K562 (cell line): ENCODE results near the gene SGTB. TPM values are rescaled to one million over a fixed set of nuclear protein-coding genes. Genes with fewer than 3 reads are reported as not detected.

Experiments used
- ATAC-seq: fragments of 200-7000 bp; cut with Tn5 transposase; 3 replicates; pipeline ENCODE4 v1.9.1; 2020; ENCODE audit warnings: moderate library complexity
- BruUV-seq: library from RNA; stranded (reverse); fragments of 400-500 nt; replicated peaks from 2 replicates; lab custom pipeline; 2021; lab: Mats Ljungman, UMichigan
- CTCF ChIA-PET: fragments of 300-600 bp; formaldehyde crosslinking; extraction: SDS; loops from one replicate; lab custom pipeline; 2021; ENCODE audit warnings: low intra/inter-chr PET ratio; lab: Yijun Ruan, JAX
- POLR2A ChIA-PET: fragments of 300-600, 350-650 bp; sonication (Branson Sonifier 250); formaldehyde crosslinking; extraction: SDS; loops from one replicate; lab custom pipeline; 2021; ENCODE audit warnings: antibody characterized with exemption, inconsistent platforms; lab: Yijun Ruan, JAX
- DNase-seq, 4 experiments: peaks; one replicate each; pipeline versions ENCODE4 v3.0.0 to v3.0.0-alpha.2; 2011 to 2018; ENCODE audit warnings: low spot score in 3 of 4, mixed read lengths in 3 of 4; ENCODE audit errors: extremely low read depth in 1 of 4
- FAIRE-seq: peaks from 2 replicates; lab custom pipeline; 2011; peaks lifted over from hg19 to GRCh38; lab: Jason Lieb, UNC
- H2AFZ ChIP-seq: 2 replicates; pipeline ENCODE4 v1.6.0; 2011; ENCODE audit warnings: low read depth, low read length, control low read depth, inconsistent platforms
- H3K27ac ChIP-seq: fragments of 200-600 bp; 3 replicates; pipeline ENCODE4 v1.8.0; 2011; ENCODE audit warnings: low read depth, mild to moderate bottlenecking, control low read depth, inconsistent platforms, low read length, moderate library complexity, mixed read lengths; ENCODE audit errors: extremely low read depth
- H3K27me3 ChIP-seq, 2 experiments: fragments of 300-600 bp in 1 of 2; 2 replicates in 1 of 2; 3 replicates in 1 of 2; pipeline versions ENCODE4 v1.6.0 to v1.8.0; 2011; ENCODE audit warnings: inconsistent platforms in 2 of 2, low read length in 2 of 2, mild to moderate bottlenecking in 1 of 2, mixed read lengths in 1 of 2, moderate library complexity in 1 of 2; ENCODE audit not compliant: control insufficient read depth in 2 of 2, insufficient read depth in 2 of 2
- H3K36me3 ChIP-seq: fragments of 300-600 bp; 3 replicates; pipeline ENCODE4 v1.8.0; 2011; ENCODE audit warnings: mild to moderate bottlenecking, low read length, inconsistent platforms; ENCODE audit not compliant: control insufficient read depth, insufficient read depth
- H3K4me1 ChIP-seq, 2 experiments: fragments of 200-600 bp in 1 of 2; replicated peaks in 1 of 2; 2 replicates in 1 of 2; 3 replicates in 1 of 2; pipeline versions ENCODE4 v1.5.1 to v1.8.0; 2011; ENCODE audit warnings: inconsistent platforms in 2 of 2, low read length in 2 of 2, mild to moderate bottlenecking in 1 of 2, mixed read lengths in 1 of 2, moderate library complexity in 1 of 2; ENCODE audit not compliant: control insufficient read depth in 2 of 2, insufficient read depth in 2 of 2
- H3K4me2 ChIP-seq: 2 replicates; pipeline ENCODE4 v1.6.1; 2011; ENCODE audit warnings: low read length, control low read depth, inconsistent platforms, mixed read lengths; ENCODE audit not compliant: insufficient read depth
- H3K4me3 ChIP-seq: fragments of 200-600 bp; sonication (generic), shearing (Covaris generic); 2 replicates; pipeline ENCODE4 v1.5.1; 2016; ENCODE audit warnings: control low read depth, inconsistent platforms
- H3K79me2 ChIP-seq: fragments of 200-600 bp; 3 replicates; pipeline ENCODE4 v1.8.0; 2011; ENCODE audit warnings: low read length, inconsistent platforms; ENCODE audit not compliant: control insufficient read depth, insufficient read depth
- H3K9ac ChIP-seq, 2 experiments: 2 replicates each; pipeline versions ENCODE4 v1.6.0 to v1.6.1; 2011; ENCODE audit warnings: low read depth in 2 of 2, low read length in 2 of 2, control low read depth in 1 of 2, inconsistent platforms in 1 of 2, mild to moderate bottlenecking in 1 of 2, mixed read lengths in 1 of 2; ENCODE audit not compliant: insufficient read depth in 1 of 2
- H3K9me1 ChIP-seq: one replicate; pipeline ENCODE4 v1.6.0; 2011; ENCODE audit warnings: inconsistent platforms, mild to moderate bottlenecking, low read length, moderate library complexity; ENCODE audit not compliant: control insufficient read depth, insufficient read depth
- H3K9me3 ChIP-seq: replicated peaks from 2 replicates; pipeline ENCODE4 v1.5.1; 2011; ENCODE audit warnings: low read depth, low read length, inconsistent platforms; ENCODE audit not compliant: control insufficient read depth, insufficient read depth
- H4K20me1 ChIP-seq: replicated peaks from 2 replicates; pipeline ENCODE4 v1.6.1; 2011; ENCODE audit warnings: low read length, inconsistent platforms, mixed read lengths; ENCODE audit not compliant: control insufficient read depth, insufficient read depth
- FOXJ3 ChIP-seq: sonication (generic); formaldehyde crosslinking; IDR thresholded peaks from 2 replicates; pipeline ENCODE4 v1.4.0; 2020; ENCODE audit warnings: mild to moderate bottlenecking, missing genetic modification reagents
- KAT7 ChIP-seq: sonication (generic); formaldehyde crosslinking; IDR thresholded peaks from 2 replicates; pipeline ENCODE4 v1.8.0; 2022; ENCODE audit warnings: missing genetic modification reagents, mild to moderate bottlenecking, borderline replicate concordance
- NFE2L1 ChIP-seq: fragments of 450-650 bp; IDR thresholded peaks from 2 replicates; pipeline ENCODE4 v1.6.1; 2016; ENCODE audit warnings: missing genetic modification characterization, low read depth, mild to moderate bottlenecking, missing compliant biosample characterization, moderate library complexity, borderline replicate concordance
- NFIX ChIP-seq: fragments of 250-450 bp; sonication (Bioruptor Pico); IDR thresholded peaks from 2 replicates; pipeline ENCODE4 v1.4.0; 2020; ENCODE audit warnings: low read depth, mild to moderate bottlenecking, moderate library complexity
- NUFIP1 ChIP-seq: fragments of 450-650 bp; IDR thresholded peaks from 2 replicates; pipeline ENCODE4 v1.6.1; 2018; ENCODE audit not compliant: partially characterized antibody
- RAD51 ChIP-seq: fragments of 450-650 bp; IDR thresholded peaks from 2 replicates; pipeline ENCODE4 v1.7.1; 2016; ENCODE audit warnings: low read depth, mild to moderate bottlenecking, borderline replicate concordance
- SIN3B ChIP-seq: fragments of 450-650 bp; IDR thresholded peaks from 2 replicates; pipeline ENCODE4 v1.6.1; 2017; ENCODE audit warnings: low read depth, mild to moderate bottlenecking, moderate library complexity
- SMC3 ChIP-seq: conservative IDR thresholded peaks from 2 replicates; pipeline ENCODE4 v1.6.1; 2011; ENCODE audit warnings: low read depth, low read length, improper control_type of control experiment; ENCODE audit not compliant: insufficient read depth
- STAG1 ChIP-seq: sonication (generic); formaldehyde crosslinking; IDR thresholded peaks from 2 replicates; pipeline ENCODE4 v1.5.0; 2020; ENCODE audit warnings: missing genetic modification reagents, borderline replicate concordance
- TFAM ChIP-seq: fragments of 250-450 bp; sonication (Bioruptor Pico); conservative IDR thresholded peaks from 2 replicates; pipeline ENCODE4 v1.5.0; 2021; ENCODE audit warnings: mild to moderate bottlenecking, moderate library complexity
- ZNF165 ChIP-seq: fragments of 250-450 bp; sonication (Bioruptor Pico); IDR thresholded peaks from 2 replicates; pipeline ENCODE4 v1.4.0; 2020; ENCODE audit warnings: borderline replicate concordance
- ZNF75A ChIP-seq: fragments of 450-650 bp; formaldehyde crosslinking; IDR thresholded peaks from 2 replicates; pipeline ENCODE4 v1.4.0; 2020; ENCODE audit warnings: mild to moderate bottlenecking
- WGBS: fragments of 100-300 bp; shearing (Covaris generic); methylation state at CpG from one replicate; pipeline ENCODE4 v1.1.6; 2016; ENCODE audit warnings: low coverage, mixed read lengths; ENCODE audit not compliant: insufficient coverage; ENCODE audit errors: missing lambda C conversion rate; 5-methylcytosine and 5-hydroxymethylcytosine counted together
- in situ Hi-C: fragments of 300-500 bp; cut with MboI; formaldehyde crosslinking; loops from 4 replicates; pipeline ENCODE4 v1.15.0; 2018; ENCODE audit warnings: inconsistent platforms, mixed read lengths
- intact Hi-C: fragments of 100-400 bp; cut with micrococcal nuclease; formaldehyde crosslinking; loops from 2 replicates; pipeline ENCODE4 v1.14.2; 2022
- polyA plus RNA-seq, 8 experiments: library from polyadenylated mRNA; depleted of rRNA in 4 of 8; stranded (reverse) in 5 of 8; unstranded in 3 of 8; fragments of >200 nt; fragmentation: Nextera tagmentation in 2 of 8; fragmentation: Illumina TruSeq in 1 of 8; extraction: Ambion mirVana in 2 of 8; extraction: Trizol in 1 of 8; gene quantifications; 2 replicates each; pipeline versions ENCODE4 v1.2.1 to v1.2.3, GENCODE V29; 2011 to 2014; ENCODE audit warnings: inconsistent platforms in 1 of 8, missing spikeins in 1 of 8
- total RNA-seq, 7 experiments: library from RNA; depleted of rRNA in 6 of 7; stranded (reverse); fragments of >200 nt in 6 of 7; fragmentation: Illumina TruSeq in 2 of 7; extraction: Trizol in 2 of 7; gene quantifications; 2 replicates each; pipeline versions ENCODE4 v1.2.1 to v1.2.3, GENCODE V29; 2011 to 2021; ENCODE audit warnings: low replicate concordance in 1 of 7
- TF ChIP-seq, protein P1 (sequence below): fragments of 450-650 bp; IDR thresholded peaks from 2 replicates; pipeline ENCODE4 v1.6.1; 2016; ENCODE audit warnings: mild to moderate bottlenecking, moderate library complexity

Gene SGTB
- total and polyA plus RNA-seq, 9 of the 15 experiments (the other 6 are each of a cell fraction or from before 2014, with no cell fraction given), result 1.3 to 8.4 (median 4.8) TPM

GRCh38 chr5:65734921-65735320, 13.0 kb upstream of the SGTB start:
- no peaks in the 10 kb centered on the region for H3K9me3 ChIP-seq
- H3K9ac ChIP-seq, result no peak overlapping the region
- ChIA-PET POLR2A (interaction anchor here (1.0 kb wide), 1 partner anchor 10 kb away, joined by 4 read pairs; no protein-coding TSS in a partner anchor), CTCF (no interaction called here)
- no peaks in the 10 kb centered on the region for H3K27me3 ChIP-seq
- ATAC-seq, result no peak
- BruUV-seq, result no TSS peak
- H3K36me3 ChIP-seq, result no peaks in the 10 kb centered on the region
- no peak for DNase-seq
- in situ Hi-C loops, result no loop called here
- H4K20me1 ChIP-seq, result no peaks in the 10 kb centered on the region
- H3K4me1 ChIP-seq, result peaks cover 0 to 3% of the 10 kb centered on the region in 2 experiments; a peak in 2 of 5 replicates
- 78% methylated on average over 1 of the region's 1 CpG for WGBS
- FAIRE-seq, result no peak
- intact Hi-C loops, result no loop called here
- no peak overlapping the region for H2AFZ ChIP-seq
- no peak overlapping the region for H3K4me3 ChIP-seq
- H3K9me1 ChIP-seq, result no peaks in the 10 kb centered on the region
- H3K27ac ChIP-seq, result no peak overlapping the region
- H3K4me2 ChIP-seq, result no peak overlapping the region
- H3K79me2 ChIP-seq, result peaks cover 57% of the 10 kb centered on the region
- TF ChIP-seq TFAM (CRISPR knock-in tag) (no peak), KAT7 (CRISPR knock-in tag) (no peak), ZNF75A (CRISPR knock-in tag) (no peak), SIN3B (no peak), STAG1 (CRISPR knock-in tag) (no peak), NFIX (CRISPR knock-in tag) (no peak), FOXJ3 (CRISPR knock-in tag) (no peak), NUFIP1 (no peak), NFE2L1 (tag) (no peak), RAD51 (no peak), ZNF165 (CRISPR knock-in tag) (no peak), SMC3 (no peak)
- TF ChIP-seq, protein P1, sequence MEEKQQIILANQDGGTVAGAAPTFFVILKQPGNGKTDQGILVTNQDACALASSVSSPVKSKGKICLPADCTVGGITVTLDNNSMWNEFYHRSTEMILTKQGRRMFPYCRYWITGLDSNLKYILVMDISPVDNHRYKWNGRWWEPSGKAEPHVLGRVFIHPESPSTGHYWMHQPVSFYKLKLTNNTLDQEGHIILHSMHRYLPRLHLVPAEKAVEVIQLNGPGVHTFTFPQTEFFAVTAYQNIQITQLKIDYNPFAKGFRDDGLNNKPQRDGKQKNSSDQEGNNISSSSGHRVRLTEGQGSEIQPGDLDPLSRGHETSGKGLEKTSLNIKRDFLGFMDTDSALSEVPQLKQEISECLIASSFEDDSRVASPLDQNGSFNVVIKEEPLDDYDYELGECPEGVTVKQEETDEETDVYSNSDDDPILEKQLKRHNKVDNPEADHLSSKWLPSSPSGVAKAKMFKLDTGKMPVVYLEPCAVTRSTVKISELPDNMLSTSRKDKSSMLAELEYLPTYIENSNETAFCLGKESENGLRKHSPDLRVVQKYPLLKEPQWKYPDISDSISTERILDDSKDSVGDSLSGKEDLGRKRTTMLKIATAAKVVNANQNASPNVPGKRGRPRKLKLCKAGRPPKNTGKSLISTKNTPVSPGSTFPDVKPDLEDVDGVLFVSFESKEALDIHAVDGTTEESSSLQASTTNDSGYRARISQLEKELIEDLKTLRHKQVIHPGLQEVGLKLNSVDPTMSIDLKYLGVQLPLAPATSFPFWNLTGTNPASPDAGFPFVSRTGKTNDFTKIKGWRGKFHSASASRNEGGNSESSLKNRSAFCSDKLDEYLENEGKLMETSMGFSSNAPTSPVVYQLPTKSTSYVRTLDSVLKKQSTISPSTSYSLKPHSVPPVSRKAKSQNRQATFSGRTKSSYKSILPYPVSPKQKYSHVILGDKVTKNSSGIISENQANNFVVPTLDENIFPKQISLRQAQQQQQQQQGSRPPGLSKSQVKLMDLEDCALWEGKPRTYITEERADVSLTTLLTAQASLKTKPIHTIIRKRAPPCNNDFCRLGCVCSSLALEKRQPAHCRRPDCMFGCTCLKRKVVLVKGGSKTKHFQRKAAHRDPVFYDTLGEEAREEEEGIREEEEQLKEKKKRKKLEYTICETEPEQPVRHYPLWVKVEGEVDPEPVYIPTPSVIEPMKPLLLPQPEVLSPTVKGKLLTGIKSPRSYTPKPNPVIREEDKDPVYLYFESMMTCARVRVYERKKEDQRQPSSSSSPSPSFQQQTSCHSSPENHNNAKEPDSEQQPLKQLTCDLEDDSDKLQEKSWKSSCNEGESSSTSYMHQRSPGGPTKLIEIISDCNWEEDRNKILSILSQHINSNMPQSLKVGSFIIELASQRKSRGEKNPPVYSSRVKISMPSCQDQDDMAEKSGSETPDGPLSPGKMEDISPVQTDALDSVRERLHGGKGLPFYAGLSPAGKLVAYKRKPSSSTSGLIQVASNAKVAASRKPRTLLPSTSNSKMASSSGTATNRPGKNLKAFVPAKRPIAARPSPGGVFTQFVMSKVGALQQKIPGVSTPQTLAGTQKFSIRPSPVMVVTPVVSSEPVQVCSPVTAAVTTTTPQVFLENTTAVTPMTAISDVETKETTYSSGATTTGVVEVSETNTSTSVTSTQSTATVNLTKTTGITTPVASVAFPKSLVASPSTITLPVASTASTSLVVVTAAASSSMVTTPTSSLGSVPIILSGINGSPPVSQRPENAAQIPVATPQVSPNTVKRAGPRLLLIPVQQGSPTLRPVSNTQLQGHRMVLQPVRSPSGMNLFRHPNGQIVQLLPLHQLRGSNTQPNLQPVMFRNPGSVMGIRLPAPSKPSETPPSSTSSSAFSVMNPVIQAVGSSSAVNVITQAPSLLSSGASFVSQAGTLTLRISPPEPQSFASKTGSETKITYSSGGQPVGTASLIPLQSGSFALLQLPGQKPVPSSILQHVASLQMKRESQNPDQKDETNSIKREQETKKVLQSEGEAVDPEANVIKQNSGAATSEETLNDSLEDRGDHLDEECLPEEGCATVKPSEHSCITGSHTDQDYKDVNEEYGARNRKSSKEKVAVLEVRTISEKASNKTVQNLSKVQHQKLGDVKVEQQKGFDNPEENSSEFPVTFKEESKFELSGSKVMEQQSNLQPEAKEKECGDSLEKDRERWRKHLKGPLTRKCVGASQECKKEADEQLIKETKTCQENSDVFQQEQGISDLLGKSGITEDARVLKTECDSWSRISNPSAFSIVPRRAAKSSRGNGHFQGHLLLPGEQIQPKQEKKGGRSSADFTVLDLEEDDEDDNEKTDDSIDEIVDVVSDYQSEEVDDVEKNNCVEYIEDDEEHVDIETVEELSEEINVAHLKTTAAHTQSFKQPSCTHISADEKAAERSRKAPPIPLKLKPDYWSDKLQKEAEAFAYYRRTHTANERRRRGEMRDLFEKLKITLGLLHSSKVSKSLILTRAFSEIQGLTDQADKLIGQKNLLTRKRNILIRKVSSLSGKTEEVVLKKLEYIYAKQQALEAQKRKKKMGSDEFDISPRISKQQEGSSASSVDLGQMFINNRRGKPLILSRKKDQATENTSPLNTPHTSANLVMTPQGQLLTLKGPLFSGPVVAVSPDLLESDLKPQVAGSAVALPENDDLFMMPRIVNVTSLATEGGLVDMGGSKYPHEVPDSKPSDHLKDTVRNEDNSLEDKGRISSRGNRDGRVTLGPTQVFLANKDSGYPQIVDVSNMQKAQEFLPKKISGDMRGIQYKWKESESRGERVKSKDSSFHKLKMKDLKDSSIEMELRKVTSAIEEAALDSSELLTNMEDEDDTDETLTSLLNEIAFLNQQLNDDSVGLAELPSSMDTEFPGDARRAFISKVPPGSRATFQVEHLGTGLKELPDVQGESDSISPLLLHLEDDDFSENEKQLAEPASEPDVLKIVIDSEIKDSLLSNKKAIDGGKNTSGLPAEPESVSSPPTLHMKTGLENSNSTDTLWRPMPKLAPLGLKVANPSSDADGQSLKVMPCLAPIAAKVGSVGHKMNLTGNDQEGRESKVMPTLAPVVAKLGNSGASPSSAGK, result no peak
